H1 (cell line): ENCODE results near the gene EBNA1BP2. TPM values are rescaled to one million over a fixed set of nuclear protein-coding genes. Genes with fewer than 3 reads are reported as not detected.

Source experiments
- CTCF ChIA-PET: fragments of 300-600 bp; sonication (Branson Sonifier 250); formaldehyde crosslinking; loops from one replicate; lab custom pipeline; 2021; ENCODE audit not compliant: partially characterized antibody; lab: Charles Lee
- POLR2A ChIA-PET: fragments of 300-600 bp; sonication (Branson Sonifier 250); formaldehyde crosslinking; loops from one replicate; lab custom pipeline; 2021; ENCODE audit warnings: inconsistent platforms; ENCODE audit not compliant: partially characterized antibody; lab: Charles Lee
- DNase-seq, 2 experiments: peaks; one replicate each; pipeline versions ENCODE4 v3.0.0 to v3.0.0-alpha.2; 2010 to 2022; ENCODE audit warnings: low spot score in 2 of 2, low read depth in 1 of 2, mixed read lengths in 1 of 2
- FAIRE-seq: peaks from 2 replicates; lab custom pipeline; 2011; peaks lifted over from hg19 to GRCh38; lab: Jason Lieb, UNC
- H2AFZ ChIP-seq: 2 replicates; pipeline ENCODE4 v1.8.1; 2012; ENCODE audit warnings: low read length, inconsistent platforms
- H2AK5ac ChIP-seq: 2 replicates; pipeline ENCODE4 v1.6.1; 2013; ENCODE audit warnings: low read depth, low read length
- H2BK120ac ChIP-seq: replicated peaks from 2 replicates; pipeline ENCODE3; 2013; ENCODE audit warnings: low read depth, low read length, inconsistent platforms
- H2BK12ac ChIP-seq: 2 replicates; pipeline ENCODE4 v1.6.1; 2013; ENCODE audit warnings: low read depth, low read length
- H2BK15ac ChIP-seq: 2 replicates; pipeline ENCODE4 v1.6.1; 2013; ENCODE audit warnings: low read length
- H2BK20ac ChIP-seq: 2 replicates; pipeline ENCODE4 v1.6.1; 2013; ENCODE audit warnings: low read length
- H2BK5ac ChIP-seq: 2 replicates; pipeline ENCODE4 v1.6.1; 2013; ENCODE audit warnings: low read depth, low read length
- H3K14ac ChIP-seq: 2 replicates; pipeline ENCODE4 v1.6.1; 2013; ENCODE audit warnings: inconsistent platforms; ENCODE audit not compliant: insufficient read length
- H3K18ac ChIP-seq: 2 replicates; pipeline ENCODE4 v1.6.1; 2013; ENCODE audit warnings: low read length; ENCODE audit errors: extremely low read depth
- H3K23ac ChIP-seq: 2 replicates; pipeline ENCODE4 v1.6.1; 2013; ENCODE audit warnings: inconsistent platforms; ENCODE audit not compliant: insufficient read length
- H3K23me2 ChIP-seq: 2 replicates; pipeline ENCODE4 v1.6.1; 2013; ENCODE audit warnings: low read depth, low read length
- H3K27ac ChIP-seq: 2 replicates; pipeline ENCODE4 v1.6.1; 2011; ENCODE audit warnings: low read depth, low read length, inconsistent platforms
- H3K27me3 ChIP-seq, 4 experiments: replicated peaks in 1 of 4; 1 replicate in 1 of 4; 2 replicates in 3 of 4; pipeline versions ENCODE4 v1.6.1 to v1.8.1; 2011 to 2013; ENCODE audit warnings: low read length in 3 of 4, mild to moderate bottlenecking in 3 of 4, inconsistent platforms in 2 of 4, mixed read lengths in 2 of 4, moderate library complexity in 1 of 4; ENCODE audit not compliant: control insufficient read depth in 3 of 4, insufficient read depth in 3 of 4; ENCODE audit errors: extremely low read depth in 1 of 4
- H3K36me3 ChIP-seq, 4 experiments: 2 replicates each; pipeline versions ENCODE4 v1.6.1 to v1.8.1; 2011 to 2013; ENCODE audit warnings: mild to moderate bottlenecking in 4 of 4, low read length in 3 of 4, moderate library complexity in 2 of 4, control low read depth in 1 of 4, inconsistent platforms in 1 of 4; ENCODE audit not compliant: insufficient read depth in 4 of 4, control insufficient read depth in 2 of 4
- H3K4ac ChIP-seq: replicated peaks from 2 replicates; pipeline ENCODE3; 2013; ENCODE audit warnings: low read length, low read depth, mixed read lengths, inconsistent platforms; ENCODE audit not compliant: insufficient read length
- H3K4me1 ChIP-seq, 4 experiments: replicated peaks in 1 of 4; 1 replicate in 1 of 4; 2 replicates in 3 of 4; pipeline versions ENCODE4 v1.6.1 to v1.8.1; 2011 to 2013; ENCODE audit warnings: low read length in 3 of 4, inconsistent platforms in 2 of 4, mixed read lengths in 1 of 4; ENCODE audit not compliant: insufficient read depth in 4 of 4, control insufficient read depth in 3 of 4
- H3K4me2 ChIP-seq, 2 experiments: 2 replicates each; pipeline versions ENCODE4 v1.6.1 to v1.8.1; 2011 to 2013; ENCODE audit warnings: low read depth in 2 of 2, low read length in 2 of 2, control low read depth in 1 of 2, inconsistent platforms in 1 of 2, mild to moderate bottlenecking in 1 of 2; ENCODE audit not compliant: insufficient read depth in 1 of 2
- H3K4me3 ChIP-seq, 4 experiments: fragments of 200-600, 300-600 bp in 1 of 4; sonication (generic), shearing (Covaris generic), sonication (Bioruptor Twin) in 1 of 4; 2 replicates each; pipeline versions ENCODE4 v1.5.1 to v1.8.1; 2011 to 2016; ENCODE audit warnings: low read length in 4 of 4, low read depth in 3 of 4, control low read depth in 2 of 4, inconsistent platforms in 2 of 4, mild to moderate bottlenecking in 2 of 4, mixed read lengths in 1 of 4, moderate library complexity in 1 of 4; ENCODE audit not compliant: insufficient read depth in 2 of 4; ENCODE audit errors: extremely low read depth in 1 of 4
- H3K56ac ChIP-seq: replicated peaks from 2 replicates; pipeline ENCODE3; 2013; ENCODE audit warnings: low read depth, mild to moderate bottlenecking, mixed read lengths, low read length, inconsistent platforms; ENCODE audit not compliant: insufficient read length
- H3K79me1 ChIP-seq: 2 replicates; pipeline ENCODE4 v1.6.1; 2013; ENCODE audit warnings: low read depth, low read length, control low read depth
- H3K79me2 ChIP-seq, 2 experiments: 2 replicates each; pipeline versions ENCODE4 v1.6.1 to v1.8.1; 2012 to 2013; ENCODE audit warnings: low read length in 2 of 2, mild to moderate bottlenecking in 2 of 2, inconsistent platforms in 1 of 2; ENCODE audit not compliant: insufficient read depth in 2 of 2, control insufficient read depth in 1 of 2
- H3K9ac ChIP-seq, 4 experiments: replicated peaks in 1 of 4; 1 replicate in 1 of 4; 2 replicates in 3 of 4; pipeline versions ENCODE4 v1.6.1 to v1.8.1; 2011 to 2013; ENCODE audit warnings: low read depth in 3 of 4, low read length in 3 of 4, control low read depth in 2 of 4, mild to moderate bottlenecking in 2 of 4, moderate library complexity in 2 of 4, inconsistent platforms in 1 of 4; ENCODE audit errors: extremely low read depth in 1 of 4
- H3K9me3 ChIP-seq, 2 experiments: 2 replicates each; pipeline versions ENCODE4 v1.6.1 to v1.8.1; 2012 to 2013; ENCODE audit warnings: mild to moderate bottlenecking in 2 of 2, moderate library complexity in 2 of 2, control low read depth in 1 of 2, inconsistent platforms in 1 of 2, low read depth in 1 of 2, low read length in 1 of 2, mixed read lengths in 1 of 2; ENCODE audit not compliant: insufficient read depth in 2 of 2
- H4K20me1 ChIP-seq, 2 experiments: replicated peaks in 1 of 2; 2 replicates each; pipeline versions ENCODE3 to v1.8.1; 2011 to 2013; ENCODE audit warnings: inconsistent platforms in 2 of 2, low read length in 2 of 2, mild to moderate bottlenecking in 1 of 2; ENCODE audit not compliant: insufficient read depth in 2 of 2, control insufficient read depth in 1 of 2
- H4K5ac ChIP-seq: 2 replicates; pipeline ENCODE4 v1.6.1; 2013; ENCODE audit warnings: low read length, low read depth, mixed read lengths, inconsistent platforms; ENCODE audit not compliant: insufficient read length
- H4K8ac ChIP-seq: 2 replicates; pipeline ENCODE4 v1.8.0; 2013; ENCODE audit warnings: mild to moderate bottlenecking, moderate library complexity, low read length, inconsistent platforms; ENCODE audit not compliant: insufficient read depth; ENCODE audit errors: extremely low read depth
- H4K91ac ChIP-seq: replicated peaks from 2 replicates; pipeline ENCODE3; 2013; ENCODE audit warnings: low read length, mixed read lengths, inconsistent platforms; ENCODE audit not compliant: insufficient read length
- ATF2 ChIP-seq: IDR thresholded peaks from 2 replicates; pipeline ENCODE4 v1.6.1; 2012; ENCODE audit warnings: low read length, inconsistent platforms
- CHD1 ChIP-seq: IDR thresholded peaks from 2 replicates; pipeline ENCODE4 v1.6.1; 2012; ENCODE audit warnings: low read depth, low read length, improper control_type of control experiment
- CREB1 ChIP-seq: IDR thresholded peaks from 2 replicates; pipeline ENCODE4 v1.6.1; 2012; ENCODE audit warnings: inconsistent platforms
- EZH2 ChIP-seq: fragments of 200-600 bp; sonication (generic); IDR thresholded peaks from 2 replicates; pipeline ENCODE4 v1.7.1; 2012; ENCODE audit warnings: low read depth, mild to moderate bottlenecking, moderate library complexity, low read length, inconsistent platforms; ENCODE audit not compliant: severe bottlenecking
- KDM4A ChIP-seq: IDR thresholded peaks from one replicate; pipeline ENCODE4 v1.7.1; 2012; ENCODE audit warnings: low read depth, mild to moderate bottlenecking, moderate library complexity, low read length, inconsistent platforms; ENCODE audit not compliant: severe bottlenecking
- MAX ChIP-seq: IDR thresholded peaks from 2 replicates; pipeline ENCODE4 v1.6.1; 2012; ENCODE audit warnings: inconsistent platforms
- NANOG ChIP-seq: IDR thresholded peaks from 2 replicates; pipeline ENCODE4 v1.6.1; 2011; ENCODE audit warnings: low read length, low read depth, mild to moderate bottlenecking, inconsistent platforms; ENCODE audit not compliant: insufficient read depth, poor library complexity, severe bottlenecking
- NRF1 ChIP-seq: IDR thresholded peaks from 2 replicates; pipeline ENCODE4 v1.6.1; 2011; ENCODE audit warnings: mild to moderate bottlenecking, low read depth, low read length, improper control_type of control experiment
- PHF8 ChIP-seq: fragments of 200-600 bp; sonication (generic); conservative IDR thresholded peaks from 2 replicates; pipeline ENCODE4 v1.7.1; 2012; ENCODE audit warnings: low read depth, mild to moderate bottlenecking, inconsistent platforms, low read length, moderate library complexity
- RFX5 ChIP-seq: IDR thresholded peaks from 2 replicates; pipeline ENCODE4 v1.6.1; 2011; ENCODE audit warnings: low read depth, low read length, improper control_type of control experiment, borderline replicate concordance
- TBP ChIP-seq: IDR thresholded peaks from 2 replicates; pipeline ENCODE4 v1.6.1; 2011; ENCODE audit warnings: low read depth, low read length, improper control_type of control experiment
- TCF12 ChIP-seq: IDR thresholded peaks from 2 replicates; pipeline ENCODE4 v1.6.1; 2011; ENCODE audit warnings: low read depth, mild to moderate bottlenecking, low read length
- WGBS, 2 experiments: shearing (Covaris generic) in 1 of 2; methylation state at CpG; one replicate each; pipeline versions ENCODE4 v1.1.6 to v1.1.7; 2013 to 2015; ENCODE audit warnings: low lambda C conversion rate in 2 of 2, mixed read lengths in 2 of 2, inconsistent platforms in 1 of 2, low coverage in 1 of 2, missing lambda C conversion rate in 1 of 2; ENCODE audit not compliant: insufficient replicate concordance in 2 of 2, insufficient coverage in 1 of 2, insufficient read length in 1 of 2; ENCODE audit errors: extremely low coverage in 1 of 2, missing lambda C conversion rate in 1 of 2; 5-methylcytosine and 5-hydroxymethylcytosine counted together
- polyA plus RNA-seq, 7 experiments: library from polyadenylated mRNA; depleted of rRNA in 3 of 7; stranded (reverse) in 5 of 7; unstranded in 2 of 7; fragments of >200 nt in 5 of 7; fragments of 200-250 nt in 2 of 7; gene quantifications; 1 replicate in 5 of 7; 2 replicates in 1 of 7; 4 replicates in 1 of 7; pipeline versions ENCODE4 v1.2.1 to v1.2.3, GENCODE V29; 2011 to 2013; ENCODE audit warnings: missing spikeins in 2 of 7, mixed read lengths in 2 of 7
- total RNA-seq: library from RNA; stranded (reverse); fragmentation: NEBNext Ultra II Directional; extraction: Animal tissue kit (Norgen Biotek cat#: 25700); gene quantifications from 2 replicates; pipeline ENCODE4 v1.2.1, GENCODE V29; 2021

EBNA1BP2 gene
- total and polyA plus RNA-seq, 2 of the 8 experiments (the other 6 are each of a cell fraction or from before 2014, with no cell fraction given), result 31.0 to 104 TPM

- WGBS, 2 experiments, result 94% methylated on average over 5 of the region's 5 CpGs; no CpG with 5 or more reads in 1 of the 2 experiments
- ChIA-PET CTCF (interaction anchor here (0.6 to 1.0 kb wide), 3 partner anchors 65 to 349 kb away, joined by 3 to 4 read pairs (median 3); partner anchors contain the start of genes ERMAP and SVBP), POLR2A (interaction anchor here (1.6 kb wide), 1 partner anchor 41 kb away, joined by 4 read pairs; no protein-coding TSS in a partner anchor)
- H3K9me3 ChIP-seq, result no peaks in the 10 kb centered on the region
- no peak overlapping the region for H2BK12ac ChIP-seq
- H3K23ac ChIP-seq, result no peak overlapping the region
- no peak overlapping the region for H3K14ac ChIP-seq
- DNase-seq (no peak), FAIRE-seq (no peak)
- no peak overlapping the region for H2BK15ac ChIP-seq
- no peak overlapping the region for H2BK20ac ChIP-seq
- no peak overlapping the region for H3K4ac ChIP-seq
- no peak overlapping the region for H3K56ac ChIP-seq
- no peak overlapping the region for H2BK120ac ChIP-seq
- H4K8ac ChIP-seq, result no peak overlapping the region
- H2AFZ ChIP-seq, result no peak overlapping the region
- no peak overlapping the region for H4K5ac ChIP-seq
- H3K79me1 ChIP-seq, result peaks cover 2% of the 10 kb centered on the region; the same call in 1 of the 2 replicates
- H2BK5ac ChIP-seq, result no peak overlapping the region
- H3K4me1 ChIP-seq, result no peaks in the 10 kb centered on the region
- no peak overlapping the region for H2AK5ac ChIP-seq
- H3K9ac ChIP-seq, result no peak overlapping the region
- H3K18ac ChIP-seq, result no peak overlapping the region
- H4K91ac ChIP-seq, result no peak overlapping the region
- H3K79me2 ChIP-seq, result peaks cover 2 to 4% of the 10 kb centered on the region in 2 experiments; a peak in 2 of 4 replicates
- H3K23me2 ChIP-seq, result no peaks in the 10 kb centered on the region
- H4K20me1 ChIP-seq, result peaks cover 0 to 2% of the 10 kb centered on the region in 2 experiments
- H3K36me3 ChIP-seq, result peaks cover 7 to 62% (median 41%) of the 10 kb centered on the region in 4 experiments
- no peak overlapping the region for H3K27ac ChIP-seq
- H3K4me2 ChIP-seq, result no peak overlapping the region
- no peaks in the 10 kb centered on the region for H3K27me3 ChIP-seq
- H3K4me3 ChIP-seq, result no peak overlapping the region
- TF ChIP-seq CREB1 (no peak), EZH2 (no peak), KDM4A (no peak), NANOG (no peak), ATF2 (no peak), NRF1 (no peak), MAX (no peak), TBP (no peak), TCF12 (no peak), PHF8 (no peak), CHD1 (no peak), RFX5 (no peak)
Measured at GRCh38 chr1:43165765-43166164, 6.3 kb downstream of the EBNA1BP2 start.
